ENCODE data around the gene HRH4.

HRH4 gene

GRCh38 chr18:24514439-24514838, 54.0 kb downstream of the HRH4 start:
- no peaks in the 10 kb centered on the region for H3K4me1 Mint-ChIP-seq (ENCODE audit: low read depth)
- H3K27ac Mint-ChIP-seq: no peak overlapping the region
- no peaks in the 10 kb centered on the region for H3K9me3 Mint-ChIP-seq
- H3K27me3 Mint-ChIP-seq: no peaks in the 10 kb centered on the region
- no peak overlapping the region for H3K4me3 Mint-ChIP-seq
- no peaks in the 10 kb centered on the region for H3K36me3 Mint-ChIP-seq (ENCODE audit: low read depth)

GRCh38 chr18:24515721-24516120, 55.3 kb downstream of the HRH4 start:
- Mint-ChIP-seq H3K4me1 (ENCODE audit: low read depth) (no peaks in the 10 kb centered on the region), H3K27me3 (no peaks in the 10 kb centered on the region), H3K36me3 (ENCODE audit: low read depth) (no peaks in the 10 kb centered on the region), H3K4me3 (no peak overlapping the region), H3K27ac (no peak overlapping the region), H3K9me3 (no peaks in the 10 kb centered on the region)

GRCh38 chr18:24516261-24516660, 55.8 kb downstream of the HRH4 start:
- no peak overlapping the region for H3K27ac Mint-ChIP-seq
- H3K9me3 Mint-ChIP-seq: no peaks in the 10 kb centered on the region
- no peaks in the 10 kb centered on the region for H3K27me3 Mint-ChIP-seq
- H3K36me3 Mint-ChIP-seq (ENCODE audit: low read depth): no peaks in the 10 kb centered on the region
- no peak overlapping the region for H3K4me3 Mint-ChIP-seq
- no peaks in the 10 kb centered on the region for H3K4me1 Mint-ChIP-seq (ENCODE audit: low read depth)

GRCh38 chr18:24517554-24517953, 57.1 kb downstream of the HRH4 start:
- no peak overlapping the region for H3K27ac Mint-ChIP-seq
- no peaks in the 10 kb centered on the region for H3K9me3 Mint-ChIP-seq
- H3K27me3 Mint-ChIP-seq: no peaks in the 10 kb centered on the region
- H3K36me3 Mint-ChIP-seq (ENCODE audit: low read depth): no peaks in the 10 kb centered on the region
- no peaks in the 10 kb centered on the region for H3K4me1 Mint-ChIP-seq (ENCODE audit: low read depth)
- H3K4me3 Mint-ChIP-seq: no peak overlapping the region

GRCh38 chr18:24518596-24518995, 58.2 kb downstream of the HRH4 start:
- no peak overlapping the region for H3K4me3 Mint-ChIP-seq
- H3K36me3 Mint-ChIP-seq (ENCODE audit: low read depth): no peaks in the 10 kb centered on the region
- no peaks in the 10 kb centered on the region for H3K9me3 Mint-ChIP-seq
- no peaks in the 10 kb centered on the region for H3K4me1 Mint-ChIP-seq (ENCODE audit: low read depth)
- H3K27me3 Mint-ChIP-seq: no peaks in the 10 kb centered on the region
- no peak overlapping the region for H3K27ac Mint-ChIP-seq

Measured in stimulated activated naive CD8-positive, alpha-beta T cell treated with anti-CD3 and anti-CD28 coated beads, Interleukin-15, Interleukin-2, amounts not matched to agents 100 ng/mL and 50 ng/mL, for 24 hours (primary cell).